H9 (cell line): ENCODE results near the gene PTF1A. TPM values are rescaled to one million over a fixed set of nuclear protein-coding genes. Genes with fewer than 3 reads are reported as not detected.

Experiments used
- DNase-seq: peaks from one replicate; pipeline ENCODE4 v3.0.0-alpha.2; 2017
- H2AFZ ChIP-seq: one replicate; pipeline ENCODE4 v1.6.1; 2013; ENCODE audit warnings: mild to moderate bottlenecking, low read length, control low read depth, moderate library complexity
- H2AK5ac ChIP-seq: 2 replicates; pipeline ENCODE4 v1.6.1; 2013; ENCODE audit warnings: low read length, control low read depth, mixed read lengths; ENCODE audit not compliant: insufficient read length
- H2BK120ac ChIP-seq: one replicate; pipeline ENCODE4 v1.6.1; 2013; ENCODE audit warnings: low read depth, mild to moderate bottlenecking, low read length, control low read depth, inconsistent platforms; ENCODE audit not compliant: poor library complexity, severe bottlenecking
- H2BK12ac ChIP-seq: 2 replicates; pipeline ENCODE4 v1.6.1; 2013; ENCODE audit warnings: low read length, control low read depth, mixed read lengths, low read depth; ENCODE audit not compliant: insufficient read length
- H2BK15ac ChIP-seq: 2 replicates; pipeline ENCODE4 v1.6.1; 2013; ENCODE audit warnings: low read depth, low read length, control low read depth
- H2BK20ac ChIP-seq: one replicate; pipeline ENCODE4 v1.6.1; 2013; ENCODE audit warnings: low read depth, mild to moderate bottlenecking, low read length, control low read depth, inconsistent platforms; ENCODE audit not compliant: poor library complexity, severe bottlenecking
- H2BK5ac ChIP-seq: 2 replicates; pipeline ENCODE4 v1.6.1; 2013; ENCODE audit warnings: low read length, control low read depth, mixed read lengths; ENCODE audit not compliant: insufficient read length
- H3K14ac ChIP-seq: 2 replicates; pipeline ENCODE4 v1.6.1; 2013; ENCODE audit warnings: low read length, control low read depth; ENCODE audit not compliant: insufficient read depth
- H3K18ac ChIP-seq: 2 replicates; pipeline ENCODE4 v1.6.1; 2013; ENCODE audit warnings: low read depth, mild to moderate bottlenecking, mixed read lengths, low read length, control low read depth; ENCODE audit not compliant: insufficient read length
- H3K23ac ChIP-seq: 2 replicates; pipeline ENCODE4 v1.6.1; 2013; ENCODE audit warnings: low read length, control low read depth, mixed read lengths, low read depth; ENCODE audit not compliant: insufficient read length
- H3K23me2 ChIP-seq: 2 replicates; pipeline ENCODE4 v1.6.1; 2013; ENCODE audit warnings: low read depth, mild to moderate bottlenecking, mixed read lengths, low read length, control low read depth; ENCODE audit not compliant: insufficient read length, poor library complexity, severe bottlenecking
- H3K27ac ChIP-seq: 2 replicates; pipeline ENCODE4 v1.5.1; 2013; ENCODE audit warnings: low read length, control low read depth, mixed read lengths, low read depth; ENCODE audit not compliant: insufficient read length
- H3K27me3 ChIP-seq: 2 replicates; pipeline ENCODE4 v1.6.1; 2013; ENCODE audit warnings: low read length, control low read depth, inconsistent platforms; ENCODE audit not compliant: insufficient read depth
- H3K4ac ChIP-seq: 2 replicates; pipeline ENCODE4 v1.6.1; 2013; ENCODE audit warnings: low read depth, mild to moderate bottlenecking, control low read depth, inconsistent platforms, low read length, moderate library complexity
- H3K4me1 ChIP-seq: 2 replicates; pipeline ENCODE4 v1.6.1; 2013; ENCODE audit warnings: low read length, control low read depth, inconsistent platforms; ENCODE audit not compliant: insufficient read depth
- H3K4me2 ChIP-seq: 2 replicates; pipeline ENCODE4 v1.6.1; 2013; ENCODE audit warnings: low read length, control low read depth, mixed read lengths; ENCODE audit not compliant: insufficient read length, insufficient read depth
- H3K56ac ChIP-seq: 2 replicates; pipeline ENCODE4 v1.6.1; 2013; ENCODE audit warnings: low read depth, mild to moderate bottlenecking, mixed read lengths, low read length, control low read depth; ENCODE audit not compliant: insufficient read length
- H3K79me1 ChIP-seq: 2 replicates; pipeline ENCODE4 v1.6.1; 2013; ENCODE audit warnings: low read depth, mild to moderate bottlenecking, moderate library complexity, low read length, control low read depth, inconsistent platforms; ENCODE audit not compliant: insufficient read depth, poor library complexity, severe bottlenecking
- H3K79me2 ChIP-seq: 2 replicates; pipeline ENCODE4 v1.6.1; 2013; ENCODE audit warnings: low read length, control low read depth, inconsistent platforms; ENCODE audit not compliant: insufficient read depth
- H3K9ac ChIP-seq: 2 replicates; pipeline ENCODE4 v1.6.1; 2013; ENCODE audit warnings: low read length, control low read depth, mixed read lengths; ENCODE audit not compliant: insufficient read length; ENCODE audit errors: extremely low read depth
- H3K9me3 ChIP-seq: one replicate; pipeline ENCODE4 v1.6.1; 2013; ENCODE audit warnings: low read depth, low read length, inconsistent platforms; ENCODE audit not compliant: control insufficient read depth
- H3T11ph ChIP-seq: one replicate; pipeline ENCODE4 v1.6.1; 2013; ENCODE audit warnings: mild to moderate bottlenecking, low read length, control low read depth, inconsistent platforms
- H4K20me1 ChIP-seq: one replicate; pipeline ENCODE4 v1.6.1; 2013; ENCODE audit not compliant: control insufficient read depth, insufficient read length, insufficient read depth
- H4K5ac ChIP-seq: 2 replicates; pipeline ENCODE4 v1.6.1; 2013; ENCODE audit warnings: low read depth, mild to moderate bottlenecking, mixed read lengths, low read length, control low read depth; ENCODE audit not compliant: insufficient read length
- H4K8ac ChIP-seq: replicated peaks from 2 replicates; pipeline ENCODE4 v1.6.1; 2013; ENCODE audit warnings: low read length, control low read depth, mixed read lengths, low read depth; ENCODE audit not compliant: insufficient read length
- H4K91ac ChIP-seq: 2 replicates; pipeline ENCODE4 v1.6.1; 2013; ENCODE audit warnings: low read depth, mild to moderate bottlenecking, moderate library complexity, mixed read lengths, low read length, control low read depth; ENCODE audit not compliant: insufficient read length
- H3K27ac Mint-ChIP-seq, 3 experiments: 2 replicates in 2 of 3; 3 replicates in 1 of 3; pipeline ENCODE4 v1.8.0; 2020 to 2021; ENCODE audit warnings: mixed read lengths in 3 of 3, mild to moderate bottlenecking in 1 of 3, moderate library complexity in 1 of 3
- H3K27me3 Mint-ChIP-seq: 2 replicates; pipeline ENCODE4 v1.8.0; 2021; ENCODE audit warnings: low read depth, mild to moderate bottlenecking, moderate library complexity, mixed read lengths
- H3K36me3 Mint-ChIP-seq, 3 experiments: 2 replicates in 2 of 3; 3 replicates in 1 of 3; pipeline ENCODE4 v1.8.0; 2020 to 2021; ENCODE audit warnings: low read depth in 3 of 3, mixed read lengths in 3 of 3; ENCODE audit not compliant: insufficient read depth in 1 of 3
- H3K4me1 Mint-ChIP-seq, 2 experiments: 2 replicates each; pipeline ENCODE4 v1.8.0; 2020; ENCODE audit warnings: mixed read lengths in 2 of 2
- H3K4me3 Mint-ChIP-seq, 2 experiments: 2 replicates in 1 of 2; 3 replicates in 1 of 2; pipeline ENCODE4 v1.8.0; 2020 to 2021; ENCODE audit warnings: mild to moderate bottlenecking in 2 of 2, mixed read lengths in 2 of 2, moderate library complexity in 1 of 2
- H3K9me3 Mint-ChIP-seq, 2 experiments: 2 replicates in 1 of 2; 3 replicates in 1 of 2; pipeline ENCODE4 v1.8.0; 2020; ENCODE audit warnings: mild to moderate bottlenecking in 2 of 2, mixed read lengths in 2 of 2, moderate library complexity in 1 of 2
- CTCF ChIP-seq: fragments of 200-600 bp; sonication (generic); conservative IDR thresholded peaks from 3 replicates; pipeline ENCODE4 v1.8.0; 2021; ENCODE audit warnings: antibody characterized with exemption, mild to moderate bottlenecking
- WGBS: extraction: QIAGEN DNeasy Blood & Tissue Kit; methylation state at CpG from one replicate; pipeline ENCODE4 v1.1.7; 2013; ENCODE audit warnings: missing lambda C conversion rate, low lambda C conversion rate, mixed read lengths; ENCODE audit not compliant: insufficient read length; ENCODE audit errors: extremely low coverage; 5-methylcytosine and 5-hydroxymethylcytosine counted together
- total RNA-seq: library from RNA; stranded (reverse); gene quantifications from 2 replicates; pipeline ENCODE4 v1.2.1, GENCODE V29; 2021

Gene PTF1A
- total RNA-seq, 1 experiment from 2014 or later, result not detected

- H3K56ac ChIP-seq, result no peak overlapping the region
- no peak overlapping the region for H3K4me2 ChIP-seq
- no peaks in the 10 kb centered on the region for H4K20me1 ChIP-seq
- no peak overlapping the region for H2AK5ac ChIP-seq
- H3K14ac ChIP-seq, result no peak overlapping the region
- no peaks in the 10 kb centered on the region for H3K36me3 Mint-ChIP-seq
- H3T11ph ChIP-seq, result no peak overlapping the region
- H3K23me2 ChIP-seq, result peaks cover 3% of the 10 kb centered on the region
- H2AFZ ChIP-seq, result no peak overlapping the region
- no peak overlapping the region for H2BK20ac ChIP-seq
- H3K18ac ChIP-seq, result no peak overlapping the region
- H3K9ac ChIP-seq, result no peak overlapping the region
- no peaks in the 10 kb centered on the region for H3K4me1 ChIP-seq
- H2BK120ac ChIP-seq, result no peak overlapping the region
- H3K9me3 Mint-ChIP-seq, result no peaks in the 10 kb centered on the region; a peak in 1 of 5 replicates
- DNase-seq, result no peak
- H3K27me3 ChIP-seq, result peaks cover 66% of the 10 kb centered on the region
- H3K4ac ChIP-seq, result no peak overlapping the region
- H3K79me1 ChIP-seq, result no peaks in the 10 kb centered on the region
- no peak overlapping the region for H3K27ac Mint-ChIP-seq
- H4K8ac ChIP-seq, result no peak overlapping the region
- no CpG with 5 or more reads among the region's 29 CpGs for WGBS
- H3K27ac ChIP-seq, result no peak overlapping the region
- H3K27me3 Mint-ChIP-seq, result peaks cover 93% of the 10 kb centered on the region
- no peak overlapping the region for H2BK12ac ChIP-seq
- H3K4me1 Mint-ChIP-seq, result peaks cover 22 to 37% of the 10 kb centered on the region in 2 experiments
- no peaks in the 10 kb centered on the region for H3K9me3 ChIP-seq
- H2BK5ac ChIP-seq, result no peak overlapping the region
- H3K79me2 ChIP-seq, result no peaks in the 10 kb centered on the region
- H3K4me3 Mint-ChIP-seq, result peak overlapping the region in 1 of 2 experiments; percentile 66; a peak in 2 of 5 replicates
- no peak overlapping the region for H4K91ac ChIP-seq
- no peak overlapping the region for H3K23ac ChIP-seq
- H4K5ac ChIP-seq, result no peak overlapping the region
- no peak for TF ChIP-seq CTCF
- H2BK15ac ChIP-seq, result no peak overlapping the region
These were observed 11.5 kb downstream of the PTF1A start for GRCh38 chr10:23203369-23204325.
